Measurements from ENCODE around the gene STRC. TPM values are rescaled to one million over a fixed set of nuclear protein-coding genes. Genes with fewer than 3 reads are reported as not detected.
"Not testable (repeated sequence)": the region's sequence is repeated elsewhere in the genome, so short reads cannot be mapped to it uniquely, and the experiment has no call there.

STRC gene
- total RNA-seq, 3 donors from 2014 or later, result 0.64 to 2.0 (median 1.3) TPM

- H3K27ac ChIP-seq; H3K27me3 ChIP-seq; H3K4me1 ChIP-seq; H3K9me3 ChIP-seq; H3K36me3 ChIP-seq; intact Hi-C loops (cut with DNase I; ENCODE audit: low total_unique reads); DNase-seq (ENCODE audit: low spot score in 2 of 2); H3K4me3 ChIP-seq: not testable (repeated sequence)
Observed at GRCh38 chr15:43563793-43564192, 54.8 kb downstream of the STRC start.

- H3K36me3 ChIP-seq; H3K27ac ChIP-seq; H3K9me3 ChIP-seq; DNase-seq (ENCODE audit: low spot score in 2 of 2); intact Hi-C loops (cut with DNase I; ENCODE audit: low total_unique reads); H3K4me3 ChIP-seq; H3K4me1 ChIP-seq; H3K27me3 ChIP-seq: not testable (repeated sequence)
Observed at GRCh38 chr15:43562753-43563152, 55.8 kb downstream of the STRC start.

- H3K36me3 ChIP-seq, result no peaks in the 10 kb centered on the region
- no peaks in the 10 kb centered on the region for H3K4me1 ChIP-seq
- H3K27me3 ChIP-seq, result no peaks in the 10 kb centered on the region
- intact Hi-C loops (cut with DNase I; ENCODE audit: low total_unique reads), result no loop called here
- no peaks in the 10 kb centered on the region for H3K9me3 ChIP-seq
- no peak for DNase-seq (ENCODE audit: low spot score in 2 of 2)
- TF ChIP-seq POLR2A (IDR thresholded peaks at IDR 0.05) (no peak), POLR2AphosphoS5 (IDR thresholded peaks at IDR 0.05) (no peak), CTCF (IDR thresholded peaks at IDR 0.05) (no peak)
- H3K27ac ChIP-seq, result no peak overlapping the region
- H3K4me3 ChIP-seq, result no peak overlapping the region
Observed at GRCh38 chr15:43552986-43553385, 65.6 kb downstream of the STRC start.

- TF ChIP-seq CTCF (IDR thresholded peaks at IDR 0.05) (no peak), POLR2AphosphoS5 (IDR thresholded peaks at IDR 0.05) (no peak), POLR2A (IDR thresholded peaks at IDR 0.05) (no peak)
- Histone ChIP-seq H3K9me3 (no peaks in the 10 kb centered on the region), H3K27ac (no peak overlapping the region), H3K27me3 (no peaks in the 10 kb centered on the region), H3K4me3 (no peak overlapping the region), H3K4me1 (no peaks in the 10 kb centered on the region), H3K36me3 (no peaks in the 10 kb centered on the region)
- intact Hi-C loops (cut with DNase I; ENCODE audit: low total_unique reads), result no loop called here
- DNase-seq (ENCODE audit: low spot score in 2 of 2), result no peak
Observed at GRCh38 chr15:43552256-43552655, 66.3 kb downstream of the STRC start.

GRCh38 chr15:43550527-43551363 lies 67.9 kb downstream of the STRC start:
- Histone ChIP-seq H3K36me3 (no peaks in the 10 kb centered on the region), H3K27me3 (no peaks in the 10 kb centered on the region), H3K27ac (no peak overlapping the region)

More at GRCh38 chr15:43550527-43551363, 67.9 kb downstream of the STRC start:
- TF ChIP-seq POLR2AphosphoS5 (IDR thresholded peaks at IDR 0.05) (no peak), POLR2A (IDR thresholded peaks at IDR 0.05) (no peak), CTCF (IDR thresholded peaks at IDR 0.05) (no peak)
- Histone ChIP-seq H3K4me1 (no peaks in the 10 kb centered on the region), H3K4me3 (no peak overlapping the region), H3K9me3 (no peaks in the 10 kb centered on the region)
- DNase-seq (ENCODE audit: low spot score in 2 of 2), result no peak
- intact Hi-C loops (cut with DNase I; ENCODE audit: low total_unique reads), result no loop called here

Other genes starting within 250 kb of the STRC start
- 10 to 100 TPM; 19.5 to 24.9 (median 24.7) TPM for gene ZSCAN29, start 247.8 kb downstream of the STRC start, total RNA-seq
- gene TUBGCP4, start 247.7 kb downstream of the STRC start, total RNA-seq, result 10 to 100 TPM; 12.2 to 21.1 (median 19.7) TPM
- 10 to 100 TPM; 30.1 to 65.5 (median 60.9) TPM for gene TP53BP1, start 125.6 kb downstream of the STRC start, total RNA-seq
- 10 to 100 TPM in 1 of 3 donors, 1 to 10 TPM in 2; 2.8 to 12.8 (median 8.8) TPM for gene MAP1A, start 101.2 kb downstream of the STRC start, total RNA-seq
- gene PPIP5K1, start 28.6 kb downstream of the STRC start, total RNA-seq, result 10 to 100 TPM; 11.4 to 75.4 (median 33.2) TPM
- 1 to 10 TPM in 2 of 3 donors, not detected in 1; 2.6 to 5.7 TPM for gene CKMT1B, start 24.8 kb downstream of the STRC start, total RNA-seq
- 10 to 100 TPM in 1 of 3 donors, 1 to 10 TPM in 2; 1.8 to 10.2 (median 6.6) TPM for gene CATSPER2, start 30.0 kb upstream of the STRC start, total RNA-seq
- gene CKMT1A, start 75.1 kb upstream of the STRC start, total RNA-seq, result 1 to 10 TPM in 1 of 3 donors, under 1 TPM in 1, not detected in 1; 0.66 to 2.0 TPM
- gene PDIA3, start 127.6 kb upstream of the STRC start, total RNA-seq, result 100 to 1,000 TPM; 107 to 125 (median 109) TPM
- 10 to 100 TPM in 1 of 3 donors, 1 to 10 TPM in 2; 5.2 to 14.5 (median 9.0) TPM for gene ELL3, start 158.2 kb upstream of the STRC start, total RNA-seq
- gene SERF2, start 173.5 kb upstream of the STRC start, total RNA-seq, result 100 to 1,000 TPM; 653 to 916 (median 695) TPM
- under 1 TPM in 1 of 3 donors, not detected in 2; 0.16 TPM for gene SERINC4, start 181.4 kb upstream of the STRC start, total RNA-seq
- 10 to 100 TPM in 2 of 3 donors, 1 to 10 TPM in 1; 9.5 to 17.7 (median 11.2) TPM for gene HYPK, start 181.8 kb upstream of the STRC start, total RNA-seq
- gene MFAP1, start 205.9 kb upstream of the STRC start, total RNA-seq, result 10 to 100 TPM; 14.4 to 26.3 (median 15.7) TPM
- gene WDR76, start 208.2 kb upstream of the STRC start, total RNA-seq, result 1 to 10 TPM; 4.2 to 4.6 (median 4.5) TPM

Measured in breast epithelium (tissue), 4 donors.